GM18511 (cell line): ENCODE results near the gene TIMM10B.
A peak's percentile ranks its signal among the peaks of the same experiment; 100 is the strongest.

Experiments
- ATAC-seq: cut with Tn5 transposase; IDR thresholded peaks from one replicate; pipeline ENCODE4 v1.9.1; 2021; ENCODE audit warnings: mild to moderate bottlenecking, moderate library complexity; ENCODE audit not compliant: unreplicated experiment

TIMM10B gene

GRCh38 chr11:6481012-6481923 lies at the start of gene TIMM10B, which contains the start of gene ARFIP2:
Gene TIMM10B, plus strand, starts transcription at chr11:6481501. Its CDS starts 16 bp downstream, at chr11:6481517.
Gene ARFIP2, minus strand, starts transcription at chr11:6481331. Its CDS starts 910 bp downstream, at chr11:6480421.
- ATAC-seq: peak; percentile 98

- ATAC-seq: no peak
Measured at GRCh38 chr11:6431861-6432260, 49.4 kb upstream of the TIMM10B start.

GRCh38 chr11:6433998-6434660 lies 47.2 kb upstream of the TIMM10B start:
- peak; percentile 51 for ATAC-seq

- ATAC-seq: no peak
Measured at GRCh38 chr11:6437423-6437822, 43.9 kb upstream of the TIMM10B start.

- no peak for ATAC-seq
Measured at GRCh38 chr11:6437993-6438392, 43.3 kb upstream of the TIMM10B start.

GRCh38 chr11:6438979-6439571 lies 42.2 kb upstream of the TIMM10B start:
- no peak for ATAC-seq

GRCh38 chr11:6440906-6441358 lies 40.4 kb upstream of the TIMM10B start, which contains the start of gene HPX:
Gene HPX, minus strand, starts transcription at chr11:6440987. Its CDS starts 24 bp downstream, at chr11:6440963.
- no peak for ATAC-seq

GRCh38 chr11:6442441-6442840 lies 38.9 kb upstream of the TIMM10B start:
- ATAC-seq: no peak

- ATAC-seq: peak; percentile 90
Measured at GRCh38 chr11:6443269-6444003, 37.9 kb upstream of the TIMM10B start.

GRCh38 chr11:6448574-6448973 lies 32.7 kb upstream of the TIMM10B start:
- no peak for ATAC-seq

- ATAC-seq: no peak
Measured at GRCh38 chr11:6452219-6452618, 29.1 kb upstream of the TIMM10B start.

GRCh38 chr11:6453152-6453551 lies 28.1 kb upstream of the TIMM10B start:
- no peak for ATAC-seq

- ATAC-seq: no peak
Measured at GRCh38 chr11:6455070-6455469, 26.2 kb upstream of the TIMM10B start.

- no peak for ATAC-seq
Measured at GRCh38 chr11:6456361-6457073, 24.8 kb upstream of the TIMM10B start.

GRCh38 chr11:6457581-6458320 lies 23.6 kb upstream of the TIMM10B start:
- no peak for ATAC-seq

- ATAC-seq: no peak
Measured at GRCh38 chr11:6458352-6459098, 22.8 kb upstream of the TIMM10B start.

- ATAC-seq: no peak
Measured at GRCh38 chr11:6459099-6459450, 22.2 kb upstream of the TIMM10B start.

- ATAC-seq: peak; percentile 42
Measured at GRCh38 chr11:6468712-6469495, 12.4 kb upstream of the TIMM10B start.
